Breast epithelium (tissue), 3 donors: ENCODE data around the gene GREM2.

ENCODE experiments used
- POLR2A ChIP-seq: fragments of 450-650 bp; IDR thresholded peaks from one replicate; pipeline ENCODE4 v1.6.1; 2016; ENCODE audit warnings: antibody characterized with exemption, mild to moderate bottlenecking, moderate library complexity
- TF ChIP-seq, protein P1 (sequence below), 3 donors: fragments of 450-650 bp; IDR thresholded peaks; one replicate each; pipeline ENCODE4 v1.5.1; 2016 to 2017; ENCODE audit warnings: antibody characterized with exemption in 3 of 3, mild to moderate bottlenecking in 3 of 3, moderate library complexity in 3 of 3

GRCh38 chr1:240571782-240572181 is 40.2 kb downstream of the GREM2 start:
- TF ChIP-seq, protein P1, sequence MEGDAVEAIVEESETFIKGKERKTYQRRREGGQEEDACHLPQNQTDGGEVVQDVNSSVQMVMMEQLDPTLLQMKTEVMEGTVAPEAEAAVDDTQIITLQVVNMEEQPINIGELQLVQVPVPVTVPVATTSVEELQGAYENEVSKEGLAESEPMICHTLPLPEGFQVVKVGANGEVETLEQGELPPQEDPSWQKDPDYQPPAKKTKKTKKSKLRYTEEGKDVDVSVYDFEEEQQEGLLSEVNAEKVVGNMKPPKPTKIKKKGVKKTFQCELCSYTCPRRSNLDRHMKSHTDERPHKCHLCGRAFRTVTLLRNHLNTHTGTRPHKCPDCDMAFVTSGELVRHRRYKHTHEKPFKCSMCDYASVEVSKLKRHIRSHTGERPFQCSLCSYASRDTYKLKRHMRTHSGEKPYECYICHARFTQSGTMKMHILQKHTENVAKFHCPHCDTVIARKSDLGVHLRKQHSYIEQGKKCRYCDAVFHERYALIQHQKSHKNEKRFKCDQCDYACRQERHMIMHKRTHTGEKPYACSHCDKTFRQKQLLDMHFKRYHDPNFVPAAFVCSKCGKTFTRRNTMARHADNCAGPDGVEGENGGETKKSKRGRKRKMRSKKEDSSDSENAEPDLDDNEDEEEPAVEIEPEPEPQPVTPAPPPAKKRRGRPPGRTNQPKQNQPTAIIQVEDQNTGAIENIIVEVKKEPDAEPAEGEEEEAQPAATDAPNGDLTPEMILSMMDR (IDR thresholded peaks at IDR 0.05): no peak
- TF ChIP-seq POLR2A: no peak
